ENCODE measurements around the gene ARPC2.

ARPC2 gene

GRCh38 chr2:218255446-218255845 is 38.5 kb downstream of the ARPC2 start:
- DNase-seq (ENCODE audit: low read depth), result no peak

GRCh38 chr2:218256612-218257350 is 39.8 kb downstream of the ARPC2 start:
- no peak for DNase-seq (ENCODE audit: low read depth)

GRCh38 chr2:218257390-218257981 is 40.5 kb downstream of the ARPC2 start:
- DNase-seq (ENCODE audit: low read depth), result peak; percentile 18

GRCh38 chr2:218259099-218259961 is 42.3 kb downstream of the ARPC2 start:
- no peak for DNase-seq (ENCODE audit: low read depth)

- DNase-seq (ENCODE audit: low read depth), result no peak
Measured at GRCh38 chr2:218260166-218260565, 43.2 kb downstream of the ARPC2 start.

GRCh38 chr2:218260742-218261422 is 43.9 kb downstream of the ARPC2 start, which contains the start of gene GPBAR1:
Gene GPBAR1, plus strand, starts transcription at chr2:218261015. Its CDS starts 1,710 bp downstream, at chr2:218262725.
- no peak for DNase-seq (ENCODE audit: low read depth)

- DNase-seq (ENCODE audit: low read depth), result no peak
Measured at GRCh38 chr2:218261423-218262236, 44.6 kb downstream of the ARPC2 start.

GRCh38 chr2:218262237-218262600 is 45.2 kb downstream of the ARPC2 start:
- DNase-seq (ENCODE audit: low read depth), result no peak

GRCh38 chr2:218262631-218263586 is 45.9 kb downstream of the ARPC2 start:
- DNase-seq (ENCODE audit: low read depth), result no peak

- no peak for DNase-seq (ENCODE audit: low read depth)
Measured at GRCh38 chr2:218263817-218264641, 47.0 kb downstream of the ARPC2 start.

GRCh38 chr2:218264773-218265561 is 48.0 kb downstream of the ARPC2 start:
- DNase-seq (ENCODE audit: low read depth), result no peak

GRCh38 chr2:218265626-218266025 is 48.6 kb downstream of the ARPC2 start:
- no peak for DNase-seq (ENCODE audit: low read depth)

- DNase-seq (ENCODE audit: low read depth), result no peak
Measured at GRCh38 chr2:218266316-218266979, 49.5 kb downstream of the ARPC2 start.

GRCh38 chr2:218267259-218267658 is 50.3 kb downstream of the ARPC2 start:
- DNase-seq (ENCODE audit: low read depth), result no peak

- DNase-seq (ENCODE audit: low read depth), result peak; percentile 100
Measured at GRCh38 chr2:218269900-218270720, 53.1 kb downstream of the ARPC2 start, which contains the start of the genes AAMP and PNKD. Gene AAMP, minus strand, starts transcription at chr2:218270137. Its CDS starts 51 bp downstream, at chr2:218270086. Gene PNKD, plus strand, starts transcription at chr2:218270519. Its CDS starts 17 bp downstream, at chr2:218270536.

GRCh38 chr2:218270721-218271486 is 53.9 kb downstream of the ARPC2 start:
- DNase-seq (ENCODE audit: low read depth), result no peak

Data from T-helper 22 cell (primary cell).